GM19238 (cell line): Measurements from ENCODE around the gene PEX11G.

Source experiments
- DNase-seq: peaks from one replicate; pipeline ENCODE4 v3.0.0; 2011; ENCODE audit warnings: low spot score; ENCODE audit not compliant: insufficient read length

PEX11G gene

GRCh38 chr19:7494416-7495098 is 5.7 kb upstream of the PEX11G start:
- no peak for DNase-seq

- no peak for DNase-seq
Observed at GRCh38 chr19:7492558-7492957, 3.7 kb upstream of the PEX11G start.

- DNase-seq = no peak
Observed at GRCh38 chr19:7492142-7492541, 3.3 kb upstream of the PEX11G start.

GRCh38 chr19:7489609-7490044 is 792 bp upstream of the PEX11G start:
- no peak for DNase-seq

GRCh38 chr19:7486923-7487322 is 1.9 kb downstream of the PEX11G start:
- no peak for DNase-seq

GRCh38 chr19:7483720-7484201 is 5.1 kb downstream of the PEX11G start:
- no peak for DNase-seq

GRCh38 chr19:7482584-7483439 is 6.0 kb downstream of the PEX11G start:
- DNase-seq = no peak

- DNase-seq = no peak
Observed at GRCh38 chr19:7480970-7481255, 7.9 kb downstream of the PEX11G start.

- no peak for DNase-seq
Observed at GRCh38 chr19:7480222-7480969, 8.4 kb downstream of the PEX11G start.

- no peak for DNase-seq
Observed at GRCh38 chr19:7478843-7479227, 10.0 kb downstream of the PEX11G start.

- no peak for DNase-seq
Observed at GRCh38 chr19:7478173-7478842, 10.5 kb downstream of the PEX11G start.

- DNase-seq = no peak
Observed at GRCh38 chr19:7477758-7478157, 11.1 kb downstream of the PEX11G start.

GRCh38 chr19:7476777-7477494 is 11.9 kb downstream of the PEX11G start:
- DNase-seq = no peak

GRCh38 chr19:7476241-7476640 is 12.6 kb downstream of the PEX11G start:
- no peak for DNase-seq

GRCh38 chr19:7475665-7476064 is 13.2 kb downstream of the PEX11G start:
- DNase-seq = no peak

- DNase-seq = no peak
Observed at GRCh38 chr19:7471696-7472615, 16.9 kb downstream of the PEX11G start.

- DNase-seq = no peak
Observed at GRCh38 chr19:7470540-7471305, 18.1 kb downstream of the PEX11G start.

GRCh38 chr19:7469669-7470285 is 19.1 kb downstream of the PEX11G start:
- no peak for DNase-seq

- no peak for DNase-seq
Observed at GRCh38 chr19:7468840-7469239, 20.0 kb downstream of the PEX11G start.
